NK-92 treated with Interleukin-12 subunit alpha and Interleukin-12 subunit beta, amount 100 ng/mL, for 24 hours (cell line): Measurements from ENCODE around the gene UPF1.
"Not testable (repeated sequence)": the region's sequence is repeated elsewhere in the genome, so short reads cannot be mapped to it uniquely, and the experiment has no call there.

Source experiments
- DNase-seq: peaks from one replicate; lab custom pipeline; 2025; lab: John Stamatoyannopoulos, UW

The UPF1 gene

GRCh38 chr19:18898607-18899408, 67.0 kb downstream of the UPF1 start:
- no peak for DNase-seq

- no peak for DNase-seq
Measured at GRCh38 chr19:18899624-18900560, 68.1 kb downstream of the UPF1 start.

GRCh38 chr19:18900700-18901481, 69.1 kb downstream of the UPF1 start:
- no peak for DNase-seq

GRCh38 chr19:18901491-18901890, 69.7 kb downstream of the UPF1 start:
- DNase-seq, result no peak

GRCh38 chr19:18902519-18902918, 70.8 kb downstream of the UPF1 start:
- DNase-seq, result not testable (repeated sequence)

- DNase-seq, result no peak
Measured at GRCh38 chr19:18903156-18904037, 71.6 kb downstream of the UPF1 start.

- DNase-seq, result no peak
Measured at GRCh38 chr19:18904334-18905057, 72.7 kb downstream of the UPF1 start.

- DNase-seq, result no peak
Measured at GRCh38 chr19:18905058-18905456, 73.3 kb downstream of the UPF1 start.

GRCh38 chr19:18905513-18906236, 73.9 kb downstream of the UPF1 start:
- DNase-seq, result no peak

GRCh38 chr19:18906605-18907519, 75.1 kb downstream of the UPF1 start:
- DNase-seq, result no peak

- no peak for DNase-seq
Measured at GRCh38 chr19:18908917-18909619, 77.3 kb downstream of the UPF1 start.

- DNase-seq, result no peak
Measured at GRCh38 chr19:18910010-18910409, 78.3 kb downstream of the UPF1 start.

- DNase-seq, result no peak
Measured at GRCh38 chr19:18910801-18911436, 79.2 kb downstream of the UPF1 start.

- no peak for DNase-seq
Measured at GRCh38 chr19:18912933-18913332, 81.2 kb downstream of the UPF1 start.

- no peak for DNase-seq
Measured at GRCh38 chr19:18913466-18913865, 81.7 kb downstream of the UPF1 start.

GRCh38 chr19:18915639-18916038, 83.9 kb downstream of the UPF1 start:
- DNase-seq, result no peak

GRCh38 chr19:18917593-18917992, 85.8 kb downstream of the UPF1 start:
- DNase-seq, result not testable (repeated sequence)
